GM18502 (cell line): Measurements from ENCODE around the gene YY1.
A peak's percentile ranks its signal among the peaks of the same experiment; 100 is the strongest.

Source experiments
- ATAC-seq: cut with Tn5 transposase; IDR thresholded peaks from one replicate; pipeline ENCODE4 v1.9.1; 2021; ENCODE audit warnings: mild to moderate bottlenecking; ENCODE audit not compliant: unreplicated experiment, poor library complexity

The YY1 gene

GRCh38 chr14:100240668-100241032 is 1.7 kb downstream of the YY1 start:
- ATAC-seq, result no peak

GRCh38 chr14:100241279-100241678 is 2.3 kb downstream of the YY1 start:
- ATAC-seq, result no peak

- ATAC-seq, result no peak
Measured at GRCh38 chr14:100243020-100243419, 4.1 kb downstream of the YY1 start.

- ATAC-seq, result no peak
Measured at GRCh38 chr14:100246809-100247428, 8.0 kb downstream of the YY1 start.

GRCh38 chr14:100250732-100251465 is 12.0 kb downstream of the YY1 start:
- ATAC-seq, result no peak

GRCh38 chr14:100252684-100253083 is 13.7 kb downstream of the YY1 start:
- no peak for ATAC-seq

GRCh38 chr14:100256339-100256895 is 17.5 kb downstream of the YY1 start:
- peak; percentile 69 for ATAC-seq

- no peak for ATAC-seq
Measured at GRCh38 chr14:100261621-100262020, 22.7 kb downstream of the YY1 start.

- no peak for ATAC-seq
Measured at GRCh38 chr14:100262545-100262944, 23.6 kb downstream of the YY1 start.

GRCh38 chr14:100263141-100263540 is 24.2 kb downstream of the YY1 start:
- ATAC-seq, result no peak

- no peak for ATAC-seq
Measured at GRCh38 chr14:100267990-100268389, 29.0 kb downstream of the YY1 start.

- ATAC-seq, result no peak
Measured at GRCh38 chr14:100268591-100269207, 29.8 kb downstream of the YY1 start.

GRCh38 chr14:100271247-100271939 is 32.4 kb downstream of the YY1 start:
- ATAC-seq, result no peak

GRCh38 chr14:100274250-100274649 is 35.3 kb downstream of the YY1 start:
- ATAC-seq, result no peak

GRCh38 chr14:100275214-100275613 is 36.3 kb downstream of the YY1 start:
- no peak for ATAC-seq

- ATAC-seq, result no peak
Measured at GRCh38 chr14:100278702-100279101, 39.8 kb downstream of the YY1 start.

GRCh38 chr14:100279133-100279532 is 40.2 kb downstream of the YY1 start:
- no peak for ATAC-seq

- no peak for ATAC-seq
Measured at GRCh38 chr14:100279563-100279962, 40.6 kb downstream of the YY1 start.

- ATAC-seq, result no peak
Measured at GRCh38 chr14:100281286-100282082, 42.5 kb downstream of the YY1 start.

GRCh38 chr14:100282083-100282350 is 43.1 kb downstream of the YY1 start:
- no peak for ATAC-seq
